C4-2B (cell line): ENCODE measurements around the gene ZDHHC14.
A peak's percentile ranks its signal among the peaks of the same experiment; 100 is the strongest.

ENCODE experiments used
- H3K27ac ChIP-seq: fragments of 450-650 bp; 2 replicates; pipeline ENCODE4 v1.5.1; 2017
- ZFX ChIP-seq: fragments of 450-650 bp; IDR thresholded peaks from 2 replicates; pipeline ENCODE4 v1.6.1; 2017
- TF ChIP-seq, protein P1 (sequence below): fragments of 450-650 bp; conservative IDR thresholded peaks from 2 replicates; pipeline ENCODE4 v1.5.1; 2017; ENCODE audit warnings: mild to moderate bottlenecking

Gene ZDHHC14

DNA sequence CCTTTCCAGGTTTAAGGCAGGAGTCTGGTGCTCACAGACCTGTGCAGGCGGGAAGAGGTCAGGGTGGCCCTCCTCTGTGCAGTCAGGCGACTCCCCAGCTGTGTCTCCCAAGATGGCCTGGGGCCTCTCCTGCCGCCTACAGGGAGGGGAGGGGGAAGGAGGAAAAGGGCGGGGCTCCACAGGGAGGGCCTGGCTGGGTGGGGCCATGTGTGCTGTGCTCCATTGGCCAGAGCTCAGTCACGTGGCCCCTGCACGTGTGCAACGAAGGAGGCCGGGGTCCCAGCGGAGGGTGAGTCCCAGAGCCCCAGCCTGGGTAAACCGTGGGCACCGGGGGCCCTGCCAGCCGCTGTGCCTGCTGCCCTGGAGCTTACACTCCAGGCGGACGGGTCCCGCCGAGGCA is 211.6 kb downstream of the ZDHHC14 start:
- H3K27ac ChIP-seq, result no peak overlapping the region
- TF ChIP-seq, protein P1, sequence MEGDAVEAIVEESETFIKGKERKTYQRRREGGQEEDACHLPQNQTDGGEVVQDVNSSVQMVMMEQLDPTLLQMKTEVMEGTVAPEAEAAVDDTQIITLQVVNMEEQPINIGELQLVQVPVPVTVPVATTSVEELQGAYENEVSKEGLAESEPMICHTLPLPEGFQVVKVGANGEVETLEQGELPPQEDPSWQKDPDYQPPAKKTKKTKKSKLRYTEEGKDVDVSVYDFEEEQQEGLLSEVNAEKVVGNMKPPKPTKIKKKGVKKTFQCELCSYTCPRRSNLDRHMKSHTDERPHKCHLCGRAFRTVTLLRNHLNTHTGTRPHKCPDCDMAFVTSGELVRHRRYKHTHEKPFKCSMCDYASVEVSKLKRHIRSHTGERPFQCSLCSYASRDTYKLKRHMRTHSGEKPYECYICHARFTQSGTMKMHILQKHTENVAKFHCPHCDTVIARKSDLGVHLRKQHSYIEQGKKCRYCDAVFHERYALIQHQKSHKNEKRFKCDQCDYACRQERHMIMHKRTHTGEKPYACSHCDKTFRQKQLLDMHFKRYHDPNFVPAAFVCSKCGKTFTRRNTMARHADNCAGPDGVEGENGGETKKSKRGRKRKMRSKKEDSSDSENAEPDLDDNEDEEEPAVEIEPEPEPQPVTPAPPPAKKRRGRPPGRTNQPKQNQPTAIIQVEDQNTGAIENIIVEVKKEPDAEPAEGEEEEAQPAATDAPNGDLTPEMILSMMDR, result no peak
- no peak for TF ChIP-seq ZFX

DNA sequence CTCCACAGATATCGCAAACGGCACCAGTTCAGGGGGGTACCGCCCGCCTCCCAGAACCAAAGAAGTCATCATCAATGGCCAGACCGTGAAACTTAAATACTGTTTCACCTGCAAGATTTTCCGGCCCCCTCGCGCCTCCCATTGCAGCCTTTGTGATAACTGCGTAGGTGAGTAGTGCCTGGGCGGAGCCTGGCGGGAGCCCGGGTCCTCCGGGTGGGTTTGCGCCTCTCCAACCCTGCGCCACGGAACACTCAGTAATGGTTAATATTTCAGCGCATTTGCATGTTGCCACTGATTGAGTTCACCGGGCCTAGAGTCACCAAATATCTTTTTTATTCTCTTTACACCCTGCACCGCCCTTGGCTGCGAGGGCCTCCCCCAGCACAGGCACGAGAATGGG is 212.0 kb downstream of the ZDHHC14 start:
- no peak overlapping the region for H3K27ac ChIP-seq

DNA sequence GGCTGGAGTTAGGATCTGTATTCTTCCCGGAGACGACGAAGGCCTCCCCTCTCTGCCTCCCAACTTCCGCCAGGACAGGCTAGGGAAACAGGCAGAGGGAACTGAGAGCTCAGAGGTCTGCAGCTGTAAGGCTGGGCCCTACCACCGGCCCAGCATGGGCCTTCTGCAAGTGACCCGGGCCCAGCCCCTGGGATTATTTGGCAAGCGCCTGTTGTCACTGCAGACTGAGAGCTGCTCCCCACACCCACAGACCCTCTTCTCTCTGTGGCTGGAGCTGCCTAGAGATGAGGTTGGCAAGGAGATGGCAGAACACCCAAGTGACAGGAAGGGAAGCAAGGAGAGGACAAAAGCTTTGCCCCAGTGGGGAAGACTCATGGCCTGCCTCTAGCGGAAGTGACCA is 212.6 kb downstream of the ZDHHC14 start:
- no peak overlapping the region for H3K27ac ChIP-seq
- no peak for TF ChIP-seq ZFX
- TF ChIP-seq, protein P1, result no peak

More for the DNA sequence above, 212.0 kb downstream of the ZDHHC14 start:
- TF ChIP-seq ZFX, result no peak
- TF ChIP-seq, protein P1, result no peak

DNA sequence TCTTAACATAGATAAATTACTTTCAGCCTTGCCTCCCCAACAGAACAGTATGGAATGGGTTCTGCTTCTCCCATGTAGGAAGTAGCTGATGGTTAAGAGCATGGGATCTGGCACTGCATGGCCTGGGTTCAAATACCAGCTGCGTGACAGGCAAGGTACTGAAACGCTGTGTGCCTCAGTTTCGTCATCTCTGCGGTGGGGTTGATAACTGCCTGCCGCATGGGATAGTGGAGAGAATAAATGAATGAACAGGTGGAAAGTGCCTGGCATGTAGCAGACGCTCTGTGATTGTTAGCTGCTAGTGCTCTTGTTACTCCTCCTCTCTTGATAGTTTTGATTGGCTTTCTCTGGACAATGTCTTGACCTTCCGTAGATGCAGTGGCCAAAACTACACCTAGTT is 213.3 kb downstream of the ZDHHC14 start:
- no peak for TF ChIP-seq ZFX
- TF ChIP-seq, protein P1, result no peak
- H3K27ac ChIP-seq, result no peak overlapping the region

DNA sequence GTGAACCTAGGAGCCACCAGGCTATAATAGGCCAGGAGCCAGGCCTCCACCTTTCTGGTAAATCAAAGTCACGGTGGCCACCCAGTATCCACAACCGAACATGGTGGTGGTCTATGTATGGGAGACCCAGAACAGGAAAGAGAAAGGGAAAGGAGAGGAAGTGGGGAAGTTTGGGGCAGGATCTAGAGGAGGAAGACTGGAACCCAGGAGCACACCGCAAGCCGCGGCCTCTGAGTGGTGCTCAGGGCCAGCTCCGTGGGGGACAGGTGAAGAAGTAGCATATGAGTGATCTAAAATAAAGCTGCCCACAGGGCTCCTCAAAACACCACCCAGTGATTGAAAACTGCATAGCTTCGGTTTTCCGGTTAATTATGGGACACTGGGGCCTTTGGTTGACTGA is 214.8 kb downstream of the ZDHHC14 start:
- TF ChIP-seq, protein P1, result no peak
- TF ChIP-seq ZFX, result no peak
- H3K27ac ChIP-seq, result no peak overlapping the region

DNA sequence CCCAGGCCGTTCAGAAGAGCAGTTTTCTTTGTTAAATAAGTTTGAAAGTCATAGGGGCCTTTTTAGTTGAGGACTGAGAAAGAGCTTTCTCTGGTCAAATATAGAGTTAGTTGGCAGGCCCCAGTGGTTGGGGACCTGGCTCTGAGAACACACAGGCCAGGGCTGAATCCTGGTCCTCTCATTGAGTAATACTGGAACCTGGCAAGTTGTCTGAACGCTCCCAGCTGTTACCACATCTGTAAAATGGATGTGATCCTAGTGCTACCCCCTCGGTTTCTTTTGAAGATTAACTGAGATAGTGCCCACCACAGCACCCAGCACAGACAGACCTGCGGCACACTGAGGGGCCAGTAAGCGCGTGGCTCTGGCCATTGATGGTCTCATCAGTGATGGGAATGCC is 215.5 kb downstream of the ZDHHC14 start:
- TF ChIP-seq ZFX, result no peak
- TF ChIP-seq, protein P1, result no peak
- H3K27ac ChIP-seq, result peak overlapping the region; percentile 73

DNA sequence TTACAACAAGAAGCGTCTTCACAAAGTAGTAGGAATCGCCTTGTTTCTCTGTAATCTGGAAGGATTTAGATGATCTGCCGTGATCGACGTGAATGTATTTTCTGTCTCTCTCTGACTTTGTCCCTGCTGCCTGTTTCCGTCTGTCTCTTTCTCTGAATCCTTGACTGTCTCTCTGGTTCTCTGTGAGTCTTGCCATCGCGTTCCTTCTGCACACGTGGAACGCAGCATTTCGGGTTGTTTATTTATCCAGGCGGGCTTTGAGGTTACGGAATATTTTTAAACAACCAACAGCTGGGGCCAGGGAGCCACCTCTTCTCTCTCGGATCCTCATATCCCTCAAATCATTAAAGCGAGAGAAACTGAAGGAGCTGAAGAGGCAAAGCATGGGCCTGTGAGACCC is 215.9 kb downstream of the ZDHHC14 start:
- TF ChIP-seq ZFX, result no peak
- TF ChIP-seq, protein P1, result no peak

More for the DNA sequence above, 215.9 kb downstream of the ZDHHC14 start:
- peak overlapping the region; percentile 73 for H3K27ac ChIP-seq
